H1 (cell line): ENCODE data around the gene HOOK1. TPM values are rescaled to one million over a fixed set of nuclear protein-coding genes. Genes with fewer than 3 reads are reported as not detected.

Source experiments
- ATF3 ChIP-seq: IDR thresholded peaks from 2 replicates; pipeline ENCODE4 v1.6.1; 2011; ENCODE audit warnings: low read depth, mild to moderate bottlenecking, low read length; ENCODE audit not compliant: insufficient read depth
- CHD7 ChIP-seq: fragments of 300-600 bp; sonication (generic); IDR thresholded peaks from 2 replicates; pipeline ENCODE4 v1.7.1; 2012; ENCODE audit warnings: low read length, moderate library complexity, mild to moderate bottlenecking, inconsistent platforms; ENCODE audit not compliant: insufficient replicate concordance
- SAP30 ChIP-seq: fragments of 300-600 bp; sonication (generic); IDR thresholded peaks from 2 replicates; pipeline ENCODE4 v1.7.1; 2012; ENCODE audit warnings: low read length, moderate library complexity, mild to moderate bottlenecking, inconsistent platforms; ENCODE audit not compliant: insufficient read depth, insufficient replicate concordance
- SIN3A ChIP-seq, 2 experiments: IDR thresholded peaks in 1 of 2; conservative IDR thresholded peaks in 1 of 2; 2 replicates each; pipeline ENCODE4 v1.6.1; 2011 to 2012; ENCODE audit warnings: low read length in 2 of 2, improper control_type of control experiment in 1 of 2, low read depth in 1 of 2, mild to moderate bottlenecking in 1 of 2
- polyA plus RNA-seq, 7 experiments: library from polyadenylated mRNA; depleted of rRNA in 3 of 7; stranded (reverse) in 5 of 7; unstranded in 2 of 7; fragments of >200 nt in 5 of 7; fragments of 200-250 nt in 2 of 7; gene quantifications; 1 replicate in 5 of 7; 2 replicates in 1 of 7; 4 replicates in 1 of 7; pipeline versions ENCODE4 v1.2.1 to v1.2.3, GENCODE V29; 2011 to 2013; ENCODE audit warnings: missing spikeins in 2 of 7, mixed read lengths in 2 of 7
- total RNA-seq: library from RNA; stranded (reverse); fragmentation: NEBNext Ultra II Directional; extraction: Animal tissue kit (Norgen Biotek cat#: 25700); gene quantifications from 2 replicates; pipeline ENCODE4 v1.2.1, GENCODE V29; 2021

Gene HOOK1
- total and polyA plus RNA-seq, 2 of the 8 experiments (the other 6 are each of a cell fraction or from before 2014, with no cell fraction given): 5.6 to 34.5 TPM

- TF ChIP-seq CHD7 (no peak), SAP30 (no peak), SIN3A (conservative IDR thresholded peaks at IDR 0.05 in 1 of 2, IDR thresholded peaks at IDR 0.05 in 1 of 2; ENCODE audit: low read depth in 1 of 2, low read length in 2 of 2) (no peak), ATF3 (no peak)
Measured at GRCh38 chr1:59900640-59901039, 85.9 kb downstream of the HOOK1 start (continued).
